Measurements from ENCODE around the gene RPH3AL.

DNA sequence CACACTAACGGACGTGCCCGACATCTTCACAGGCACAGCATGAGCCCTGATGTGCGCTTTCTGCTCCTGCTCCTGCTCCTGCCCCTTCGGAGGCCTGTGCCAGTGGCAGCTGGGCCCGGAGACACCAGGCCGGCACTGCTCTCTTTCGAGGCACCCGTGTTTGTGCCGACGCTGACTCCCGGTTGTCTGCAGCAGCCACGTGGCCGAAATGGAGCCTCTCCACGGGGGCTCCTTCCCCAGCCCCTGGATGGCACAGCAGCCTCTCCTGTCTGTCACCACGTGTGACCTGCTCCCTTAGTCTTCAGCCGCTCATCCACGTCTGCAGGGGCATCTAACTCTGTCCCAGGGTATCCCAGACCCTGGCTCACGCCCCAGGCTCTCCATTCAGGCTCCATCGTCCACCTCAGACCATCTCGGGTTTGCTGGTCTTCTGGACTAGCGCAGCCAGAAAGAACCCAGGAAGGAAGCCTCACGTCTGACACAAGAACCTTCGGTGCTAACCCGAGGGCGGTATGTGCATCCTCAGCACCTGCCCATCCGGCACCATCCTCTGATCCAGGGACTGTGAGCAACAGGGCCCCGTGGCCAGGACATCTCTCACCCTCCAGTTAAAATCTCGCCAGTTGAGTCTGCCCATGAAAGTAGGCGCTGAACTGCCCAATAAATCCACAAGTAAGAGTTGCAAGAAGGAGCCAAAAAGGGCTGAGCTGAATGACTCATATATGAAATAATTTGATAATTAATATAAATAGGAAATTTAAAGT lies 4.2 kb upstream of the RPH3AL start:
- TF ChIP-seq, protein P1, sequence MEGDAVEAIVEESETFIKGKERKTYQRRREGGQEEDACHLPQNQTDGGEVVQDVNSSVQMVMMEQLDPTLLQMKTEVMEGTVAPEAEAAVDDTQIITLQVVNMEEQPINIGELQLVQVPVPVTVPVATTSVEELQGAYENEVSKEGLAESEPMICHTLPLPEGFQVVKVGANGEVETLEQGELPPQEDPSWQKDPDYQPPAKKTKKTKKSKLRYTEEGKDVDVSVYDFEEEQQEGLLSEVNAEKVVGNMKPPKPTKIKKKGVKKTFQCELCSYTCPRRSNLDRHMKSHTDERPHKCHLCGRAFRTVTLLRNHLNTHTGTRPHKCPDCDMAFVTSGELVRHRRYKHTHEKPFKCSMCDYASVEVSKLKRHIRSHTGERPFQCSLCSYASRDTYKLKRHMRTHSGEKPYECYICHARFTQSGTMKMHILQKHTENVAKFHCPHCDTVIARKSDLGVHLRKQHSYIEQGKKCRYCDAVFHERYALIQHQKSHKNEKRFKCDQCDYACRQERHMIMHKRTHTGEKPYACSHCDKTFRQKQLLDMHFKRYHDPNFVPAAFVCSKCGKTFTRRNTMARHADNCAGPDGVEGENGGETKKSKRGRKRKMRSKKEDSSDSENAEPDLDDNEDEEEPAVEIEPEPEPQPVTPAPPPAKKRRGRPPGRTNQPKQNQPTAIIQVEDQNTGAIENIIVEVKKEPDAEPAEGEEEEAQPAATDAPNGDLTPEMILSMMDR (IDR thresholded peaks at IDR 0.05) = no peak
- TF ChIP-seq POLR2A (IDR thresholded peaks at IDR 0.05) (no peak), EP300 (IDR thresholded peaks at IDR 0.05) (no peak)

Data from ovary (tissue), 3 donors.